Neural crest cell (in vitro differentiated cells): ENCODE measurements around the gene NEK5. TPM values are rescaled to one million over a fixed set of nuclear protein-coding genes. Genes with fewer than 3 reads are reported as not detected.

ENCODE experiments used
- DNase-seq: peaks from one replicate; pipeline ENCODE4 v3.0.0; 2021; ENCODE audit warnings: low read depth, mixed read lengths, low spot score
- H3K27ac Mint-ChIP-seq: one replicate; pipeline ENCODE4 v1.8.0; 2021; ENCODE audit warnings: mild to moderate bottlenecking, mixed read lengths; ENCODE audit not compliant: unreplicated experiment
- H3K27me3 Mint-ChIP-seq: 2 replicates; pipeline ENCODE4 v1.8.0; 2021; ENCODE audit warnings: low read depth, mild to moderate bottlenecking, mixed read lengths
- H3K36me3 Mint-ChIP-seq: 2 replicates; pipeline ENCODE4 v1.8.0; 2021; ENCODE audit warnings: low read depth, mild to moderate bottlenecking, mixed read lengths
- H3K4me1 Mint-ChIP-seq: 2 replicates; pipeline ENCODE4 v1.8.0; 2021; ENCODE audit warnings: mixed read lengths
- H3K4me3 Mint-ChIP-seq: one replicate; pipeline ENCODE4 v1.8.0; 2021; ENCODE audit warnings: mild to moderate bottlenecking, mixed read lengths
- H3K9me3 Mint-ChIP-seq: 2 replicates; pipeline ENCODE4 v1.8.0; 2021; ENCODE audit warnings: mixed read lengths
- CTCF ChIP-seq: fragments of 200-600 bp; sonication (generic); conservative IDR thresholded peaks from 2 replicates; pipeline ENCODE4 v1.5.0; 2021; ENCODE audit warnings: antibody characterized with exemption, mild to moderate bottlenecking
- total RNA-seq: library from RNA; stranded (reverse); gene quantifications from 2 replicates; pipeline ENCODE4 v1.2.1, GENCODE V29; 2021

Gene NEK5
- total RNA-seq, 1 donor from 2014 or later: 0.12 TPM

- Mint-ChIP-seq H3K36me3 (no peaks in the 10 kb centered on the region), H3K27me3 (no peaks in the 10 kb centered on the region), H3K4me3 (no peak overlapping the region), H3K9me3 (no peaks in the 10 kb centered on the region), H3K27ac (no peak overlapping the region), H3K4me1 (peaks cover 13% of the 10 kb centered on the region)
- no peak for TF ChIP-seq CTCF
- DNase-seq: no peak
These were observed 129.0 kb downstream of the NEK5 start for GRCh38 chr13:51999921-52000320.

GRCh38 chr13:51999510-51999911 lies 129.4 kb downstream of the NEK5 start:
- Mint-ChIP-seq H3K9me3 (no peaks in the 10 kb centered on the region), H3K27me3 (no peaks in the 10 kb centered on the region), H3K36me3 (no peaks in the 10 kb centered on the region), H3K4me1 (peaks cover 15% of the 10 kb centered on the region), H3K27ac (no peak overlapping the region), H3K4me3 (no peak overlapping the region)
- no peak for TF ChIP-seq CTCF
- no peak for DNase-seq

GRCh38 chr13:51998723-51999509 lies 130.0 kb downstream of the NEK5 start:
- no peak for DNase-seq
- Mint-ChIP-seq H3K27me3 (no peaks in the 10 kb centered on the region), H3K27ac (no peak overlapping the region), H3K9me3 (no peaks in the 10 kb centered on the region), H3K4me1 (peaks cover 17% of the 10 kb centered on the region), H3K4me3 (no peak overlapping the region), H3K36me3 (no peaks in the 10 kb centered on the region)
- no peak for TF ChIP-seq CTCF

- no peak for TF ChIP-seq CTCF
- peaks cover 17% of the 10 kb centered on the region for H3K4me1 Mint-ChIP-seq
These were observed 131.1 kb downstream of the NEK5 start for GRCh38 chr13:51997641-51998330.

GRCh38 chr13:51997186-51997585 lies 131.7 kb downstream of the NEK5 start:
- Mint-ChIP-seq H3K4me3 (no peak overlapping the region), H3K27ac (peak overlapping the region; percentile 47), H3K27me3 (no peaks in the 10 kb centered on the region), H3K36me3 (no peaks in the 10 kb centered on the region), H3K4me1 (peaks cover 17% of the 10 kb centered on the region), H3K9me3 (no peaks in the 10 kb centered on the region)
- no peak for DNase-seq
- TF ChIP-seq CTCF: no peak

More at GRCh38 chr13:51997641-51998330, 131.1 kb downstream of the NEK5 start:
- H3K9me3 Mint-ChIP-seq: no peaks in the 10 kb centered on the region
- peak overlapping the region; percentile 47 for H3K27ac Mint-ChIP-seq
- no peak for DNase-seq
- no peaks in the 10 kb centered on the region for H3K27me3 Mint-ChIP-seq
- no peak overlapping the region for H3K4me3 Mint-ChIP-seq
- H3K36me3 Mint-ChIP-seq: no peaks in the 10 kb centered on the region
